Measurements from ENCODE around the gene HDHD3. TPM values are rescaled to one million over a fixed set of nuclear protein-coding genes. Genes with fewer than 3 reads are reported as not detected.
"Not testable (repeated sequence)": the region's sequence is repeated elsewhere in the genome, so short reads cannot be mapped to it uniquely, and the experiment has no call there.

HDHD3 gene
- total RNA-seq, 2 donors from 2014 or later: 143 to 156 TPM

GRCh38 chr9:113393281-113393680, 16.5 kb upstream of the HDHD3 start:
- DNase-seq (peak in 1 of 2 donors; percentile 14), ATAC-seq (no peak)
- intact Hi-C loops (cut with DNase I, micrococcal nuclease): no loop called here

DNA sequence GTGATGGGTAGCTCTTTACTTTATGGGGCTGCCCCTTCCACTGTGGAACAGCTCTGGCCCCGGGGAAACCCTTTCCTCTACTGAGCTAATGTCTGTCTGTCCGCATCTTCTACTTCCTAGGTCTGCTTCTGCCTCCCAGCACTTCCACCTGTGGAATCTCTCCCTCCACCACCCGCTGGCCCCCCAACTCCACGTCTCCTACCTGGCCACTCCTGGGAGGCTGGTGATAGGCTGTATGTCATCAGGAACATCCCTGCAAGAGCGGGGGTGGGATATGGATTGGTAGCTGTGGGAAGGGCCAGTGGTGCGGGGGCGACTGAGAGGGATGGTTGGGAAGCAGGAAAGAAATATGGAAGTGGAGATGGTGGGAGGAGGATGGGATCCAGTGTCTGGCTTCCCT, 15.1 kb upstream of the HDHD3 start:
- intact Hi-C loops (cut with DNase I, micrococcal nuclease): no loop called here
- no peak for DNase-seq
- ATAC-seq: no peak

GRCh38 chr9:113390192-113390960, 13.6 kb upstream of the HDHD3 start:
- DNase-seq (no peak), ATAC-seq (no peak)
- intact Hi-C loops (cut with DNase I, micrococcal nuclease): no loop called here

GRCh38 chr9:113389451-113389850, 12.7 kb upstream of the HDHD3 start:
- ATAC-seq (no peak), DNase-seq (no peak)
- intact Hi-C loops (cut with DNase I, micrococcal nuclease): no loop called here

- intact Hi-C loops (cut with DNase I, micrococcal nuclease): no loop called here
- peak in 1 of 2 donors; percentile 63 for DNase-seq
- peak; percentile 65 for ATAC-seq
Observed at GRCh38 chr9:113388833-113389232, 12.0 kb upstream of the HDHD3 start.

DNA sequence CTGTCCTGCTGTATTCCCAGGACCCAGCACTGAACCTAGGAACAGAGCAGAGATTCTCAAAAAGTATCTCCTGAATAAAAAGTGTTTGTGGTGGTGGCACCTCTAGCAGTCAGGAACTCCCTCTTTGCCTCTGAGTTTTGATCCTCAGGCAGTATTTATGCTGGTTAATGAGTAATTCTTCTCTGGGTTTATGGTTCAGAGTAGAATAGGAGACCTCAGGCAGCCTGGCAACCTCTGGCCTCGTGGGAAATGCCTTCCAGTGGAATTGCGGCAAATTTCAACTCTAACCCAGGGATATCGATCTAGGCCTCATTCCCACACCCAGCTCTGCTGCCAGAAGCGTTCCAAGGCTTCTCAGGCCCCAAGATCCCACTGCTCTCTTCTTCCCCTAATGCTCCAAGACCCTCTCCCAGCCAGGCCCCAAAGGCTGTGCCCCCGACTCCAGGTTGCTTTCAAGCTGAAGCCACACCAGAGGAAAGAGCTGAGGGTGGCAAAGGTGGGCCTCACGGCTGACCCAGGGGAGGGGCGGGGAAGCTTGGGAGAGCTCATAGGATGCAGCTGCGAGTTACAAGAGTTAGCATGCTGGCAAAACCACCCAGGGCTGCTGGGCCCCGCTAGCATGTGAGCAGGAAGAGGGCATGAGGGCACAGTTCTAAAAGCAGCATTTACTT, 10.9 kb upstream of the HDHD3 start:
- DNase-seq (peak; percentile 66 to 74), ATAC-seq (peak; percentile 75)
- intact Hi-C loops (cut with DNase I, micrococcal nuclease): no loop called here

DNA sequence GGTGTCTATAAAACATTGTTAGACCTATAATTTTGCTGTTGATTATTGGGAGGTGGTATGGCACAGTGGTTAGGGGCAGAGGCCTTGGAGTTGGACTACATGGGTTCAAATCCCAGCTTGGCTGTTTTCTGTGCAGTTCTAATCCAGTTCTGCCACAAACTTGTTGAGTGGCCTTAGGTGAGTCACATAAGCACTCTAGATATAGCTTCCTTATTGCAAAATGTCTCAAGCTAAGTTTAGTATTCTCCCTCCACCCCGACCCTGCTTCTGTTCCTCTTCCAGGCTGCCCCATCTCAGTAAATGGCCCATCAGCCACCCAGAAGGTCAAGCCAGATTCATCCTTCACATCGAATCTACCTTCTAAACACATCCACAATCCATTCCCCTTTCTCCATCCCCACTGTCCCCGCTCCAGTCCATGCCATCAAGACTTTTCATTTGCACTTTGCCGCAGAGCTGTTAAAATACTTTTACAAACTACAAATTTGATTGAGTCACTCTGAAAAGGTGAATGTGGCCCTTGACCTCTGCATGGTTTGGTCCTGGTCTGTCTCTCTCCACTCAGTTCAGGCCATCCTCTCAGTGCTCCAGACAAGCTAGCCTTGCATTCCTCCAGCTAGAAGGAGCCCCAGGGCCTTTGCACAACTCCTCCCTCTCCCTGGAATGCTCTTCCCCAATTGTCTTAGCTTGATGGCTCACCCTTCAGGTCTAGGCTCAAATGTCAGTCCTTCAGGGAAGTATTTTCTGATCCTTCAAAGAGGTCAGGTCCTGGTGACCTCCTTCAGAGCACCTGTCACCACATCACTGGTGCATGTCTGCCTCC, 10.0 kb upstream of the HDHD3 start:
- DNase-seq (peak; percentile 20 to 28), ATAC-seq (peak; percentile 18)
- intact Hi-C loops (cut with DNase I, micrococcal nuclease): no loop called here

DNA sequence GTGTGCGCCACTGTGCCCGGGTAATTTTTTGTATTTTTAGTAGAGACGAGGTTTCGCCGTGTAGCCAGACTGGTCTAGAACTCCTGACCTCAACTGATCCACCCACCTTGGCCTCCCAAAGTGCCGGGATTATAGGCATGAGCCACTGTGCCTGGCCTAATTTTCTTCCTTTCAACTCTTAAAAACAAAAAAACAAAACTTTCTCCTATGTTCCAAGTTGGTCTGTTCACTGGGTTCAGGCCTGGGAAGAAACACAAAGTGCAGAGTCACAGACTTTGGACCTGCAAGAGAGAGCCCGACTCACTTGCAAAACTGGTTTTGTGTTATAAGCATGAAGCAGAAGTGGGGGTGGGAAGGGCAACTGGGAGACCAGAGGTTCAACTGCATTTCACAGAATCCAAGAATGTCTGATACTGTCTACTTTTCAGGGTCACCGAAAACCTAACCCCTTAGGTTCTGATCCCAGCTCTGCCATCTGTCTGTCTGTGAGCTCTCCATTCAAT, 5.2 kb upstream of the HDHD3 start:
- DNase-seq: peak; percentile 66 to 84
- peak; percentile 81 for ATAC-seq
- intact Hi-C loops (cut with DNase I, micrococcal nuclease): no loop called here

- intact Hi-C loops (cut with DNase I, micrococcal nuclease); DNase-seq: not testable (repeated sequence)
- ATAC-seq: peak; percentile 1
Observed at GRCh38 chr9:113381441-113381840, 4.7 kb upstream of the HDHD3 start.

GRCh38 chr9:113380869-113381378, 4.1 kb upstream of the HDHD3 start:
- intact Hi-C loops (cut with DNase I, micrococcal nuclease): no loop called here
- DNase-seq: peak in 1 of 2 donors; percentile 49
- peak; percentile 32 for ATAC-seq

DNA sequence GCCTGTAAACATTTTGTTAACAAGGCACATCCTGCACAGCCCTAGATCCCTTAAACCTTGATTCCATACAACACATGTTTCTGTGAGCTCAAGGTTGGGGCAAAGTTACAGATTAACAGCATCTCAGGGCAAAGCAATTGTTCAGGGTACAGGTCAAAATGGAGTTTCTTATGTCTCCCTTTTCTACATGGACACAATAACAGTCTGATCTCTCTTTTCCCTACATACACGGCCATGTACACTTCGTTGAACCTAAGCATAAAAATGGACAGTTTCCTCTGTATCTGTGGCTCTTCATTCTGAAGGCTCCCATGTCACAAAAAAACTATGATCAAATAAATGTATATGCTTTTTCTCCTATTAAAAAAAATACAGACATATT, 3.0 kb upstream of the HDHD3 start:
- intact Hi-C loops (cut with DNase I, micrococcal nuclease); DNase-seq; ATAC-seq: not testable (repeated sequence)

GRCh38 chr9:113379094-113379828, 2.5 kb upstream of the HDHD3 start:
- ATAC-seq; DNase-seq; intact Hi-C loops (cut with DNase I, micrococcal nuclease): not testable (repeated sequence)

GRCh38 chr9:113375057-113376023, 1.4 kb downstream of the HDHD3 start:
- intact Hi-C loops (cut with DNase I, micrococcal nuclease): no loop called here
- DNase-seq (peak; percentile 54 to 79), ATAC-seq (peak; percentile 68)

DNA sequence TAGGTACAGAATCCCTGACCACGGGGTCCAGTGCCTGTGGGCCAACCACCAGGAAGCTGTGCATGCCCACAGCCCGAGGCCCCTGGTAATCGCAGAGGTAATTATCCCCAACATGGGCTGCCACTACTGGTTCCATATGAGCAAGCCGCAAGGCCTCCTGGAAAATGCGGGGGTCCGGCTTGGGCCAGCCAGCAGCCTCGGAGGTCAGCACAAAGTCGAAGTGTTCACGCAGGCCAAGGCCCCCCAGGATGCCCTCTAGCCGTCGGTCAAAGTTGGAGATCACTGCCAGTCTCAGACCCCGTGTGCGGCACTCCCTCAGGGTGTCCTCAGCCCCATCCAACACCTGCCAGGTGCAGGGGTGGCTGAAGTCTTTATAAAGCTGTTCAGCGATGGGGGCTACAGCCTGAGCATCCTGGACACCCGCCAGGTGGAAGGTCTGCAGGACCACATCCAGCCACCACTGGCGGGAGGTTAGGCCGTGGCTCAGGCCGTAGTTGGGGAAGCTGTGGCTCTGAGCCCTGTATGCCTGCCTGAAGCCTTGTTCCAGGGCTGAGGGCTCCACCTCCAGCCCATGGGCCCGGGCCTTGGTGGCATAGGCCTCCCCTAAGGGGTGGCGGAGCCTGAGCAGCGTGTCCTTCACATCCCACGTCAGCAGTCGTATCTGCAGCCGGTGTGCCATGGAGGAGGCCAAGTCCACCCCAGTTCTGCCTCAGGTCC, 3.0 kb downstream of the HDHD3 start:
- DNase-seq (peak in 1 of 2 donors; percentile 28), ATAC-seq (no peak)
- intact Hi-C loops (cut with DNase I, micrococcal nuclease): no loop called here

DNA sequence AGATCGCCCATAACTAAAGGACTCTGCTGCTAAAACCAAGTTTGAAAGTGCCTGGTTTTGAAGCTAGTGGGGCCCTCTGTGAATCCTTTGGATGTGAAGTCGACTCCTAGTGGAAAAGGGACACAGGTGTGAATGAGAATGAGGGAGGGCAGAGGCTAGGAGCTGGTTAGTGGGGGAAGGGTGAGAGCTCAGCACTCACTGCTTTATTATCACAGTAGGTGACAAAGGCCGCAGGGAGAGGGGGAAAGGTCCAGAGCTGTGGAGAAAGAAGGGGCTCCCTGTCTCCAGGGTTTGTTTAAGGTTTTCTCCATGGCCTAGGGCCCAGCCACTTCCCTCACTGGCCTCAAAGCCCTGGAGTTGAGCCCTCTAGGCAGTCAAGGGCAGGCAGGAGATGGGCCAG, 3.5 kb downstream of the HDHD3 start:
- intact Hi-C loops (cut with DNase I, micrococcal nuclease): no loop called here
- ATAC-seq: no peak
- DNase-seq: no peak

DNA sequence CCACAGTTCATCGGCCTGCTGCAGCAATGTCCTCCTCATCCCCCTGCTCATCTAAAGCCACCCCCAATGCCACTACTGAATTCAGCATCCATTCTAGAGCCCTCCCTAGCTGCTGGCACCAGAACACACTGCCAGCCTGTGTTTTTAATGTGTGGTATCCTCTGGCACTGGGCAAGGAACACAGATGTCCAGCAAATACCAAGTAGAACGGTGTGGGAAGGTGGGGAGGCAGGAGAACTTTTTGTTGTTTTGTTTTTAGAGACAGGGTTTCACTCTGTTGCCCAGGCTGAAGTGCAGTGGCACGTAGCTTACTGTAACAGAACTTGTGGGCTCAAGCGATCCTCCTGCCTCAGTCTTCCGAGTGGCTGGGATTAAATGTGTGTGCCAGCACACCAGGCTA, 4.7 kb downstream of the HDHD3 start:
- intact Hi-C loops (cut with DNase I, micrococcal nuclease): no loop called here
- ATAC-seq: no peak
- no peak for DNase-seq

- intact Hi-C loops (cut with DNase I, micrococcal nuclease): no loop called here
- ATAC-seq (no peak), DNase-seq (no peak)
Observed at GRCh38 chr9:113370806-113371325, 5.9 kb downstream of the HDHD3 start.
